GM12874 (cell line): ENCODE measurements around the gene SRMS.

Experiments used
- CTCF ChIP-seq: IDR thresholded peaks from 2 replicates; pipeline ENCODE4 v1.5.1; 2011; ENCODE audit warnings: low read depth, mild to moderate bottlenecking, control low read depth, low read length, moderate library complexity; ENCODE audit not compliant: insufficient read depth

The SRMS gene

GRCh38 chr20:63491078-63491477 is 56.5 kb downstream of the SRMS start:
- TF ChIP-seq CTCF, result no peak
